ENCODE results near the gene NR4A3.
A peak's percentile ranks its signal among the peaks of the same experiment; 100 is the strongest.

NR4A3 gene

DNA sequence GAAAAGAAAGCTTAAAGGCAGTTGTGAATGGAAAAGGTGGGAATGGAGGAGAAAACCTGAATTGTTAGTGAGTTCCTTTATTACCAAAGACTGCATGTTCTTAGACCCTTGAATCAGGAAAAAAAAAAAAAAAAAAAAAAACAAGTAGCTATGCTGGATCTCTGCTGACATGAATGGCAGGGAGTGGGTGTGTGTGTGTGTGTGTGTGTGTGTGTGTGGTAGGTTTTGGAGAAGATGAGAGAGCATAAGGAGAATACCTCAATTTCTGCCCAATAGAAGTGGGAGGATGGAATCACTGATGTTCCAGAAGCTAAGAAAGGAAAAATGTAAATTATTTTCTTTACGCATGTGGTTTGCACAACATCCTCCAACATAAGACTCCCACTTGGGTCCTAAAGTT, 25.5 kb upstream of the NR4A3 start:
- no peak for DNase-seq
- TF ChIP-seq, protein P1, sequence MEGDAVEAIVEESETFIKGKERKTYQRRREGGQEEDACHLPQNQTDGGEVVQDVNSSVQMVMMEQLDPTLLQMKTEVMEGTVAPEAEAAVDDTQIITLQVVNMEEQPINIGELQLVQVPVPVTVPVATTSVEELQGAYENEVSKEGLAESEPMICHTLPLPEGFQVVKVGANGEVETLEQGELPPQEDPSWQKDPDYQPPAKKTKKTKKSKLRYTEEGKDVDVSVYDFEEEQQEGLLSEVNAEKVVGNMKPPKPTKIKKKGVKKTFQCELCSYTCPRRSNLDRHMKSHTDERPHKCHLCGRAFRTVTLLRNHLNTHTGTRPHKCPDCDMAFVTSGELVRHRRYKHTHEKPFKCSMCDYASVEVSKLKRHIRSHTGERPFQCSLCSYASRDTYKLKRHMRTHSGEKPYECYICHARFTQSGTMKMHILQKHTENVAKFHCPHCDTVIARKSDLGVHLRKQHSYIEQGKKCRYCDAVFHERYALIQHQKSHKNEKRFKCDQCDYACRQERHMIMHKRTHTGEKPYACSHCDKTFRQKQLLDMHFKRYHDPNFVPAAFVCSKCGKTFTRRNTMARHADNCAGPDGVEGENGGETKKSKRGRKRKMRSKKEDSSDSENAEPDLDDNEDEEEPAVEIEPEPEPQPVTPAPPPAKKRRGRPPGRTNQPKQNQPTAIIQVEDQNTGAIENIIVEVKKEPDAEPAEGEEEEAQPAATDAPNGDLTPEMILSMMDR (IDR thresholded peaks at IDR 0.05; ENCODE audit: low read depth, low read length) = no peak
- no peak overlapping the region for H3K4me3 ChIP-seq (ENCODE audit: low read depth, low read length)
- H3K27me3 ChIP-seq (ENCODE audit: insufficient read depth, low read depth, severe bottlenecking) = no peaks in the 10 kb centered on the region
- no peaks in the 10 kb centered on the region for H3K9me3 ChIP-seq (ENCODE audit: severe bottlenecking)
- no peak overlapping the region for H3K27ac ChIP-seq
- H3K36me3 ChIP-seq = no peaks in the 10 kb centered on the region

DNA sequence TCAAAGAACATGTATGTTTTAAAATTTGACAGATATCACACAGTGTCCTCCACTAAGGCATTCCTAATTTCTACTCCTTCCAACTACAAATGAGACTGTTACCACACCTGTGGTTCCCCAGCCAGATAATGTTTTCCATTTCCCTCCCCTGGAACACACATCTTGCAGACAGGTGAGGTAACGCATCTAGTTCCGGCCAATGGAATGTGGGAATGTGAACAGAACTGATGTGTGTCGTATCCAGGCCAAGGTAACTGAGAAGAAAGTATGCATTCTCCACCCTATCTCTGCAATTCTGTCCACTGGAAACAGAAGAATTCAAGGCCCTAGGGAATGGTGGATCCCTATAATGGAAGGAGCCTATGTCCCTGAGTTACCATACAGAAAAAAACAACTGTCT, 19.9 kb upstream of the NR4A3 start:
- Histone ChIP-seq H3K36me3 (peaks cover 3% of the 10 kb centered on the region; the same call in 1 of the 2 replicates), H3K4me3 (ENCODE audit: low read depth, low read length) (no peak overlapping the region), H3K9me3 (ENCODE audit: severe bottlenecking) (no peaks in the 10 kb centered on the region), H3K27ac (no peak overlapping the region), H3K27me3 (ENCODE audit: insufficient read depth, low read depth, severe bottlenecking) (no peaks in the 10 kb centered on the region)
- TF ChIP-seq, protein P1 (IDR thresholded peaks at IDR 0.05; ENCODE audit: low read depth, low read length) = no peak
- no peak for DNase-seq

DNA sequence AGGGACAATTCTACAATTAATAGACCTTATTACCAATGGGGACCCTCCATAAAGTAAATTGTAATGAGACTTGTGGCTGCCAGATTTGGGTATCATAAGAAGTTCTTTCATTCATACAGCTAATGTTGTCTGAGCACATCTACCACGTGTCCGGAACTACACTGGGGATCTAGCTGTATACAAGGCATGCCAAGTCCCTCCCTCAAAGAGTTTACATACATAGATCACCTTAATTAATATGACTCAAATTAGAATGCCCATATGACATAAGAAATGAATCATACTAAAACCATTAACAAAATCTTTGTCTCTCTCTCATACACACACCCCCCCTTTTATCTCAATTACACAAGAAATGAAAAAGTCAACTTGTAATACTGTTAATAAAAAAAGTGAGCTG, 18.0 kb upstream of the NR4A3 start:
- H3K27ac ChIP-seq = no peak overlapping the region
- no peaks in the 10 kb centered on the region for H3K27me3 ChIP-seq (ENCODE audit: insufficient read depth, low read depth, severe bottlenecking)
- H3K36me3 ChIP-seq = peaks cover 3% of the 10 kb centered on the region; the same call in 1 of the 2 replicates
- H3K4me3 ChIP-seq (ENCODE audit: low read depth, low read length) = no peak overlapping the region
- no peaks in the 10 kb centered on the region for H3K9me3 ChIP-seq (ENCODE audit: severe bottlenecking)
- TF ChIP-seq, protein P1 (IDR thresholded peaks at IDR 0.05; ENCODE audit: low read depth, low read length) = no peak
- no peak for DNase-seq

DNA sequence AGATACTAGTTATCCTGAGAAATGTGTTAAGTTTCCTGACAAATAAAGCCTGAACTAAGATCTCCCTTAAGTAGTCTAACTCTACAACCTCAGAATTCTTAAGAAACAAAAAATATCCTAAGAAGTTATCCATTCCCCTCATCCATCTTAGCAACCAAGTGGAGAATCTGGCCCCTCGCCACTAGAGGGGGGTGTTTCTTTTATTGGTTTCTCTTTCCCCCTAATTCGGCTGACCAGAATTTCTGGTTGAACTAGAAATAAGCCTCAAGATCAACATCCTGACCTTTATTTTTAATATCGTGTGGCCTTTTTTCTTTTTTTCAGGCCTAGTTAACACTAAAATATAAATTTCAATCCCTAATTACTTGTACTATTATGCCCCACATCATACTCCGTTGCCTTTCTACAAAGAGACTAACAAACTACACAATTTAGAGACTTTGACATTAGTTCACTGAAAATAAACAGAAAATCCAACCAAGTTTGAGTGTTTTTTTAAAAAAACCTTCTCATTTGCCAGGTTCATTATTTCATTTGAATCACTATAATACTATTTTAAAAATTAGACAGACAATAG, 14.3 kb upstream of the NR4A3 start:
- Histone ChIP-seq H3K9me3 (ENCODE audit: severe bottlenecking) (no peaks in the 10 kb centered on the region), H3K36me3 (peaks cover 3% of the 10 kb centered on the region; the same call in 1 of the 2 replicates), H3K27me3 (ENCODE audit: insufficient read depth, low read depth, severe bottlenecking) (no peaks in the 10 kb centered on the region), H3K27ac (no peak overlapping the region), H3K4me3 (ENCODE audit: low read depth, low read length) (no peak overlapping the region)
- DNase-seq = peak; percentile 70
- TF ChIP-seq, protein P1 (IDR thresholded peaks at IDR 0.05; ENCODE audit: low read depth, low read length) = peak; percentile 60; the same call in 1 of the 2 replicates

DNA sequence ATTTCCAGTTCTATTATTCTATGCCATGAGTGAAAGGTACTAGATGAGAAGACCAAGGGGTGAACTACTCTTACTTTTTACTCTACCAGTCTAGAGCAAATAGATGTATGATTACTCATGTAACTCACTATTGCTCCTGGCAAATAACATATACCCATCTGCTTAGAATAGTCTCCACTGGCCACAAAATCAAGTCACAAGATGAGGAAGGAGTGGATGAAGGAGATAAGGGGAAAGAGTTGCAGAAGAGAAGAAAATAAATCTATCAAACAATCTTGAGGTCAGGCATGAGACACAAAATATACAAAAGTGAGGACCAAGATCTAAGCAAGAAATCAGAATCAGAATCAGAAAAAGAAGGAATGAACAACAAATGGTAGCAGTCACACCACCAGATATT, 13.7 kb upstream of the NR4A3 start:
- no peak for DNase-seq
- Histone ChIP-seq H3K27me3 (ENCODE audit: insufficient read depth, low read depth, severe bottlenecking) (no peaks in the 10 kb centered on the region), H3K27ac (no peak overlapping the region), H3K4me3 (ENCODE audit: low read depth, low read length) (no peak overlapping the region), H3K36me3 (peaks cover 3% of the 10 kb centered on the region; the same call in 1 of the 2 replicates), H3K9me3 (ENCODE audit: severe bottlenecking) (no peaks in the 10 kb centered on the region)
- TF ChIP-seq, protein P1 (IDR thresholded peaks at IDR 0.05; ENCODE audit: low read depth, low read length) = no peak

DNA sequence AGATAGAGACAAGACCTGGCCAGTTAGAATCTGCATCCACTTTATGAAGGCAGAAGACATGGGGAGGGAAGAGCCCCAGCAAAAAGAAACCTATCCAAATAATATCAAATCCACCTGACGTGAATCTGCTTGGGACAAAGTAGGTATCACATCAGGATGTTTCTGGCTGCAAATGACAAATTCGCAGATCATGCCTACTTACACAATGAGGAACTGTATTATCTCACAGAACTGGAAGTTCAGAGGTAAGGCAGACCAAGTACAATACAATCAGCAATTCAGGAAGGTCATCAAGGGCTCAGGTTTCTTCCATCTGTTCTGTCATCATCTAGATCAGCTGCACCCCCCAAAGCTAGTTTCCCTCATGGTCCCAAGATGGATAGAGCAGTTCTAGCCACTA, 13.2 kb upstream of the NR4A3 start:
- no peaks in the 10 kb centered on the region for H3K27me3 ChIP-seq (ENCODE audit: insufficient read depth, low read depth, severe bottlenecking)
- no peak overlapping the region for H3K4me3 ChIP-seq (ENCODE audit: low read depth, low read length)
- H3K9me3 ChIP-seq (ENCODE audit: severe bottlenecking) = no peaks in the 10 kb centered on the region
- TF ChIP-seq, protein P1 (IDR thresholded peaks at IDR 0.05; ENCODE audit: low read depth, low read length) = no peak
- no peak overlapping the region for H3K27ac ChIP-seq
- no peaks in the 10 kb centered on the region for H3K36me3 ChIP-seq
- no peak for DNase-seq

Measured in WERI-Rb-1 (cell line).